Activated naive CD8-positive, alpha-beta T cell treated with anti-CD3 and anti-CD28 coated beads, Interleukin-2, amount 10 ng/mL, durations not matched to agents 7 days and 5 days (primary cell): Measurements from ENCODE around the gene FRMD5. TPM values are rescaled to one million over a fixed set of nuclear protein-coding genes. Genes with fewer than 3 reads are reported as not detected.
"Not testable (repeated sequence)": the region's sequence is repeated elsewhere in the genome, so short reads cannot be mapped to it uniquely, and the experiment has no call there.

Experiments used
- ATAC-seq: fragments of 150-1000 bp; cut with Tn5 transposase; one replicate; pipeline ENCODE4 v1.10.0; 2021; ENCODE audit warnings: low read depth, moderate library complexity
- POLR2A ChIA-PET: fragments of 350-600 bp; sonication (Branson Sonifier 250); formaldehyde crosslinking; loops from one replicate; lab custom pipeline; 2021; ENCODE audit warnings: antibody characterized with exemption; lab: Charles Lee
- DNase-seq: peaks from one replicate; pipeline ENCODE4 v3.0.0; 2021
- H3K27ac Mint-ChIP-seq: one replicate; pipeline ENCODE4 v1.8.0; 2022; ENCODE audit warnings: mild to moderate bottlenecking, mixed read lengths
- H3K27me3 Mint-ChIP-seq: one replicate; pipeline ENCODE4 v1.8.0; 2022; ENCODE audit warnings: mild to moderate bottlenecking, moderate library complexity, mixed read lengths
- H3K36me3 Mint-ChIP-seq: one replicate; pipeline ENCODE4 v1.8.0; 2021; ENCODE audit warnings: mild to moderate bottlenecking, mixed read lengths
- H3K4me1 Mint-ChIP-seq: one replicate; pipeline ENCODE4 v1.8.0; 2021; ENCODE audit warnings: mixed read lengths
- H3K4me3 Mint-ChIP-seq: one replicate; pipeline ENCODE4 v1.8.0; 2022; ENCODE audit warnings: mild to moderate bottlenecking, moderate library complexity, mixed read lengths
- H3K9me3 Mint-ChIP-seq: one replicate; pipeline ENCODE4 v1.8.0; 2021; ENCODE audit warnings: mixed read lengths
- total RNA-seq, 2 experiments: library from RNA; stranded (reverse); gene quantifications; one replicate each; pipeline ENCODE4 v1.2.3, GENCODE V29; 2021

FRMD5 gene
- total RNA-seq, 2 experiments from 2014 or later: 0.26 TPM; not detected in 1

DNA sequence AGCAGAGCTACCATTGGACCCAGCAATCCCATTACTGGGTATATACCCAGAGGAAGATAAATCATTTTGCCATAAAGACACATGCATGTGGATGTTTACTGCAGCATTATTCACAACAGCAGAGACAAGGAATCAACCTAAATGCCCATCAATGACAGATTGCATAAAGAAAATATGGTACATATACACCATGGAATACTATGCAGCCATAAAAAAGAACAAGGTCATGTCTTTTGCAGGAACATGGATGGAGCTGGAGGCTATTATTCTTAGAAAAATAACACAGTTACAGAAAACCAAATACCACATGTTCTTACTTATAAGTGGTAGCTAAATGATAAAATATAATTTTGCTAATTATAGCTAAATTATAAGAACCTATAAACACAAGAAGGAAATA is 162.3 kb downstream of the FRMD5 start:
- POLR2A ChIA-PET, DNase-seq, H3K4me3 Mint-ChIP-seq, H3K27ac Mint-ChIP-seq, H3K36me3 Mint-ChIP-seq, H3K9me3 Mint-ChIP-seq, H3K4me1 Mint-ChIP-seq, ATAC-seq: not testable (repeated sequence)
- H3K27me3 Mint-ChIP-seq: peaks cover 28% of the 10 kb centered on the region

DNA sequence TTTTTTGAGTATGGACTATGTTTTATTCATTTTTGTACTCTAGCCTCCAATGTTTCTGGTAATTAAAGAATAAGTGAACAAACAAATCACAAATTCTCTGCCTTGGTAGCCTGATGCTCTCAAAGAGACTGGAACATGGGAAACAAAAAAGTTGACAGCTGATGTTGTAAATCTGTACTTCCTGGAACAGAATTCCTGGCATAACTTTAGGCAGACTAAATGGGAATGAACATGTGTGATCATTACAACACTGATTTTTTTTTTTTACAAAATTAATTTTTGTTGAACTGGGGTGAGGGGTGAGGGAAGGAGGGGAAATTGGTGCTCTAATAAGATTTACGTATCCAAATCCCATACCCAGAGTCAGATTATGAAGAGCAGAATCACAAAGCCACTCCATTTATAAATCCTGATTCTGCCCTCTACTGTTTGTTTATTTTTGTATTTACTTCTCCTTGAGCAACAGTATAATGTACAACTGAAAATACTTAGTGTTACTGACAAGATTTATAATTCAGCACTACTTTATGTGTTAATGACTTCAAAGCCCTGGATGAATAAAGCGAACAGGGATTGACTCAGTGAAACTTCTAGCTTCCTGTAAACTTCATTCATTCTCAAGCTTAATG is 165.0 kb downstream of the FRMD5 start:
- POLR2A ChIA-PET: no interaction called here

DNA sequence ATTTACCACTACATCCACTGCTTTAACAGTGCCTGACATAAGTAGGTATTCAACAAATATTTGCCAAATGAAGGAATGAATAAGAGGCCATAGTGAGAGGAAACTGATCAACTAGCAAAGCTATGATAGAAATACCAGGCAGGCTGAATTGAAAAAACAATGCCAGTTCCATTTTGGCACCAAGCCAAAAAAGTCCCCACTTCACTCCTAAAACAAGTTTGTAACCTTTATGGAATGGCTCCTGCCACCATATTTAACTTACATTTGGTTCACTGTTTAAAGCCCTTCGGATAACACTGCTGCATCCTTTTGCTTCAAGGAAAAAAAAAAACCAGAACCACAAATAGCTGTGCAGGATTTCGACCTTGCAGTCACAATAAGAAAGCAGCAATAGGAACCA is 166.1 kb downstream of the FRMD5 start:
- H3K27me3 Mint-ChIP-seq: peaks cover 27% of the 10 kb centered on the region
- ATAC-seq (no peak), DNase-seq (no peak)
- POLR2A ChIA-PET: no interaction called here
- H3K9me3 Mint-ChIP-seq: no peaks in the 10 kb centered on the region
- no peak overlapping the region for H3K27ac Mint-ChIP-seq
- H3K4me1 Mint-ChIP-seq: peaks cover 1% of the 10 kb centered on the region
- H3K36me3 Mint-ChIP-seq: no peaks in the 10 kb centered on the region
- H3K4me3 Mint-ChIP-seq: no peak overlapping the region

More for the DNA sequence above, 165.0 kb downstream of the FRMD5 start:
- H3K4me1 Mint-ChIP-seq: peaks cover 1% of the 10 kb centered on the region
- H3K27me3 Mint-ChIP-seq: peaks cover 29% of the 10 kb centered on the region
- DNase-seq: no peak
- no peak overlapping the region for H3K27ac Mint-ChIP-seq
- no peaks in the 10 kb centered on the region for H3K36me3 Mint-ChIP-seq
- ATAC-seq: no peak
- H3K4me3 Mint-ChIP-seq: no peak overlapping the region
- no peaks in the 10 kb centered on the region for H3K9me3 Mint-ChIP-seq

GRCh38 chr15:44028349-44028748 is 166.7 kb downstream of the FRMD5 start:
- POLR2A ChIA-PET: no interaction called here
- Mint-ChIP-seq H3K4me1 (peaks cover 1% of the 10 kb centered on the region), H3K36me3 (no peaks in the 10 kb centered on the region), H3K27me3 (peaks cover 28% of the 10 kb centered on the region), H3K4me3 (no peak overlapping the region), H3K9me3 (no peaks in the 10 kb centered on the region), H3K27ac (no peak overlapping the region)
- no peak for DNase-seq
- no peak for ATAC-seq

- no peaks in the 10 kb centered on the region for H3K9me3 Mint-ChIP-seq
- no peaks in the 10 kb centered on the region for H3K36me3 Mint-ChIP-seq
- H3K27me3 Mint-ChIP-seq: peaks cover 36% of the 10 kb centered on the region
- H3K27ac Mint-ChIP-seq: no peak overlapping the region
- DNase-seq (no peak), ATAC-seq (no peak)
- no peak overlapping the region for H3K4me3 Mint-ChIP-seq
- peaks cover 1% of the 10 kb centered on the region for H3K4me1 Mint-ChIP-seq
- POLR2A ChIA-PET: no interaction called here
These were observed 170.9 kb downstream of the FRMD5 start for GRCh38 chr15:44024155-44024554.

DNA sequence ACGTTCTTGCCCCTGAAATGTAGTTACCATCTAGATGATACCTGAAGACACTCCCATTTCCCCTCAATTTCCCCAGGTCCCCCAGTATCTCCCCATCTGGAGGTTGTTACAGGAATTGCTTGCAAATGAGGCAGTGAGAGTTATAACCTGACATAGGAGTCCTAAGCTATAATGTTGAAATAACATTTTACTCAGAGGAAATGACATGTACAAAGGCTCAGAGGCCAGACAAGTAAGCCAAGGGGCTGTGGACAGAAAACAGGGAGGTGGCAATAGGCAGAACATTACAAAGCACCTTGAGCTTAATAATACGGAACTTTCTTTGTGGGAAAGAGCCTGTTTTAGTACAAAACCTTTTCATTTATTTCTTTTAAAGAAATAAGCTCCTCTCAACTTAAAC is 171.9 kb downstream of the FRMD5 start:
- POLR2A ChIA-PET: no interaction called here
- no peak for ATAC-seq
- H3K27me3 Mint-ChIP-seq: peaks cover 36% of the 10 kb centered on the region

DNA sequence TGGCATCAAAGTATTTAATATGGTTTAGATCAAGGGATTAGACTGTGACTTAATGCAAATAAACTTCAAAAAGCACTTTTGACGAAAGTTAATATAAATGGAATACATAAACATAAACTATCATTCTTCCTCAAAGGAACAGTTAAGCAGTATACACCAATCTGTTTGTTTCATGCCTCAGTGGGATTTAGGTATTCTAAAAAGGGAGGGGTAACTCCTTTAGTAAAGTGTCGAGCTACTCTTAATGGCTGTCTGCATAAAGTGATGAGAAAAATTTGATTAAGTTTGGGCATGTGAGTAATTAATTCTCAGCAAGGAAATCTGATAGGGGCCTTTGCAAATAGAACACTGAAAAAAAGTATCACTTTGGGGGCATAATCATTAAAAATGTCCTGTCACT is 176.9 kb downstream of the FRMD5 start:
- Mint-ChIP-seq H3K9me3 (no peaks in the 10 kb centered on the region), H3K36me3 (no peaks in the 10 kb centered on the region), H3K4me3 (no peak overlapping the region), H3K27me3 (peaks cover 22% of the 10 kb centered on the region), H3K27ac (no peak overlapping the region), H3K4me1 (no peaks in the 10 kb centered on the region)
- ATAC-seq: no peak
- no peak for DNase-seq
- POLR2A ChIA-PET: no interaction called here

More for the DNA sequence above, 171.9 kb downstream of the FRMD5 start:
- no peaks in the 10 kb centered on the region for H3K9me3 Mint-ChIP-seq
- H3K4me3 Mint-ChIP-seq: no peak overlapping the region
- H3K36me3 Mint-ChIP-seq: no peaks in the 10 kb centered on the region
- H3K27ac Mint-ChIP-seq: no peak overlapping the region
- DNase-seq: no peak
- H3K4me1 Mint-ChIP-seq: no peaks in the 10 kb centered on the region

- ATAC-seq (no peak), DNase-seq (no peak)
- Mint-ChIP-seq H3K27me3 (peaks cover 15% of the 10 kb centered on the region), H3K4me1 (no peaks in the 10 kb centered on the region), H3K27ac (no peak overlapping the region), H3K36me3 (no peaks in the 10 kb centered on the region), H3K9me3 (no peaks in the 10 kb centered on the region), H3K4me3 (no peak overlapping the region)
- POLR2A ChIA-PET: no interaction called here
These were observed 179.3 kb downstream of the FRMD5 start for GRCh38 chr15:44015545-44016305.

GRCh38 chr15:44011238-44011854 is 183.7 kb downstream of the FRMD5 start:
- Mint-ChIP-seq H3K36me3 (no peaks in the 10 kb centered on the region), H3K4me1 (no peaks in the 10 kb centered on the region), H3K4me3 (no peak overlapping the region), H3K27me3 (peaks cover 19% of the 10 kb centered on the region), H3K27ac (no peak overlapping the region), H3K9me3 (no peaks in the 10 kb centered on the region)
- ATAC-seq: no peak
- POLR2A ChIA-PET: no interaction called here
- no peak for DNase-seq

DNA sequence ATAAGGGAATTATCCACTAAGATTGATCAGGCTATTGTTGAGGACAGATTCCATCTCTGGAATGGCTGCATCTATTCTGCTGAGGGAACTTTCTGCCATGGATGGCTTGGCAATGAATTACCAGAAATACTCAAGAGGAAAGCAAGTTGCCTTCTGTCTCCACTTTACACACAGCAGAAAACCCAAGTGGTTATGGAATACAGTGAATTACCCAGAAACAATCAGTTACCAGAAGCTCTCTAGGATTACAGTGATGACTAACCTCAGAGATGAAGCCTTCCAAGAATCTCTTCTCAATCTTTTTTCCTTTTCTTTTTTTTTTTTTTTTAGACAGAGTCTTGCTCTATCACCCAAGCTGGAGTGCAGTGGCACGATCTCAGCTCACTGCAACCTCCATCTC is 185.0 kb downstream of the FRMD5 start:
- Mint-ChIP-seq H3K27ac (no peak overlapping the region), H3K36me3 (no peaks in the 10 kb centered on the region), H3K9me3 (no peaks in the 10 kb centered on the region), H3K4me3 (no peak overlapping the region), H3K4me1 (no peaks in the 10 kb centered on the region), H3K27me3 (peaks cover 20% of the 10 kb centered on the region)
- ATAC-seq (no peak), DNase-seq (no peak)
- POLR2A ChIA-PET: no interaction called here

DNA sequence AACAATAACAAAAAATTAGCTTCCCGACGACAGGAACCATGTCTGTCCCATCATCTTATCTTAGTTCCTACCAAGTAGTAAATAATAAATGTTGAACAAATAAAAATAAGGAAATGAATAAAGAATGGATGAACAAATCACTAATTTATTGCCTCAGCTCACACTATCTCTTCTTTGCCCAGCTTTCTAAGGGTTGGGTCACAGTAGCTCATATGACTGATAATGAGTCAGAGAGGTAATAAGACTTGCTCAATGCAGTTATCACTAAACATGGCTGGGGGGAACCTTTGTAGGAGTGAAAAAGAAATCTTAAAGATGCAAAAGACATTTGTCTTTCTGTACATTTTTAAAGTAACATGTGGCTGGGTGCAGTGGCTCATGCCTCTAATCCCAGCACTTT is 186.0 kb downstream of the FRMD5 start:
- no peak overlapping the region for H3K4me3 Mint-ChIP-seq
- POLR2A ChIA-PET: no interaction called here
- no peak overlapping the region for H3K27ac Mint-ChIP-seq
- peaks cover 19% of the 10 kb centered on the region for H3K27me3 Mint-ChIP-seq
- no peak for ATAC-seq
- no peaks in the 10 kb centered on the region for H3K36me3 Mint-ChIP-seq
- no peak for DNase-seq
- H3K9me3 Mint-ChIP-seq: no peaks in the 10 kb centered on the region
- no peaks in the 10 kb centered on the region for H3K4me1 Mint-ChIP-seq

- POLR2A ChIA-PET, DNase-seq, H3K9me3 Mint-ChIP-seq: not testable (repeated sequence)
These were observed 194.8 kb downstream of the FRMD5 start for GRCh38 chr15:44000248-44000647.

DNA sequence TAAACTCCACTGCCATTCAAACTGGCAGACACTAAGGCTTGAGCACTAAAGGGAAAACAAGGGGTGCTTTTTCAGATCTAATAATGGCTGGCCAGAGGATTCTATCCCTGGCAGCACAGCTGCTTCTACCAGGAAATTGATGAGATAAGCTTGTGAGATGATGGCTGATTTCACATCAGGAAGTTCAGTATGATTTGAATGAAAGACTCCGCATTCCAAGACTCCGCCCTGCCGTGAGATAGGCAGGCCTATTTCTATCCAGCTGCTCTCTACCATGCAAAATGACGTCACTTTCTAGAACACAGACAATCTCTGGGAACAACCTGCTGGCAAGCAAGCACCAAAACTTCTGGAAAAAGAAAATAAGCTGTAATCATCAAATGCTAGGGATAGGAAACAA is 196.5 kb downstream of the FRMD5 start:
- DNase-seq (no peak), ATAC-seq (no peak)
- POLR2A ChIA-PET: no interaction called here
- Mint-ChIP-seq H3K4me1 (no peaks in the 10 kb centered on the region), H3K9me3 (no peaks in the 10 kb centered on the region), H3K27me3 (peaks cover 20% of the 10 kb centered on the region), H3K36me3 (no peaks in the 10 kb centered on the region), H3K4me3 (no peak overlapping the region), H3K27ac (no peak overlapping the region)

More at GRCh38 chr15:44000248-44000647, 194.8 kb downstream of the FRMD5 start:
- not testable (repeated sequence) for ATAC-seq, H3K36me3 Mint-ChIP-seq, H3K4me3 Mint-ChIP-seq, H3K4me1 Mint-ChIP-seq, H3K27ac Mint-ChIP-seq
- H3K27me3 Mint-ChIP-seq: peaks cover 18% of the 10 kb centered on the region

DNA sequence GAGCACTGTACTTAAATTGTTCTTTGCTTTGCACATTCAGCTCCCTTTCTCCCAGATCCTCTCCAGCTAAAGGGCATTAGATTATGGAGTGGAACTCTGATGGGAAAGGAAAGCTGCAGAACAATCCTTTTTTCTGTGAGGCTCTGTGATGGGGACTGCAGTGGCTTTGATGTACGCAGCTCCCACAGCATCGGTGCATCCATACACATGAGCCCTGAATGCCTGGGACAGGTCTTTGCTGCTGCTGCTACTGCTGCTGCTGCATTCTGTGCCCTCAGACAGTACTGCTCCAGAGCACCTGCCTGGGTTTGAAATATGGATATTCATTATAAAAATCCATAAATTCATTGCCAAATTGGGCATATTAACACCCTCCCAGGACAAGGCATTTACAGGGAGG is 203.9 kb downstream of the FRMD5 start:
- Mint-ChIP-seq H3K27me3 (peaks cover 23% of the 10 kb centered on the region), H3K9me3 (no peaks in the 10 kb centered on the region), H3K4me1 (no peaks in the 10 kb centered on the region), H3K36me3 (no peaks in the 10 kb centered on the region), H3K4me3 (no peak overlapping the region), H3K27ac (no peak overlapping the region)
- no peak for ATAC-seq
- POLR2A ChIA-PET: no interaction called here
- DNase-seq: no peak
